Limb (tissue), 2 donors: Measurements from ENCODE around the gene DIP2B.

Source experiments
- DNase-seq, 2 donors: peaks; one replicate each; pipeline ENCODE4 v3.0.0-alpha.2; 2016; ENCODE audit errors: extremely low spot score in 2 of 2

DIP2B gene

GRCh38 chr12:50574601-50575348 is 70.0 kb downstream of the DIP2B start:
- DNase-seq, result no peak

GRCh38 chr12:50579757-50580267 is 75.0 kb downstream of the DIP2B start:
- no peak for DNase-seq

GRCh38 chr12:50580436-50580835 is 75.7 kb downstream of the DIP2B start:
- DNase-seq, result no peak

GRCh38 chr12:50581226-50582184 is 76.7 kb downstream of the DIP2B start:
- DNase-seq, result no peak

- no peak for DNase-seq
Observed at GRCh38 chr12:50584135-50584534, 79.3 kb downstream of the DIP2B start.

- DNase-seq, result no peak
Observed at GRCh38 chr12:50589650-50590435, 85.1 kb downstream of the DIP2B start.

- no peak for DNase-seq
Observed at GRCh38 chr12:50590869-50591268, 86.1 kb downstream of the DIP2B start.

- no peak for DNase-seq
Observed at GRCh38 chr12:50595667-50596066, 90.9 kb downstream of the DIP2B start.

GRCh38 chr12:50597200-50598195 is 92.7 kb downstream of the DIP2B start:
- no peak for DNase-seq

GRCh38 chr12:50598321-50598862 is 93.6 kb downstream of the DIP2B start:
- no peak for DNase-seq

- no peak for DNase-seq
Observed at GRCh38 chr12:50599366-50600095, 94.7 kb downstream of the DIP2B start.

- no peak for DNase-seq
Observed at GRCh38 chr12:50600364-50600763, 95.6 kb downstream of the DIP2B start.

- DNase-seq, result no peak
Observed at GRCh38 chr12:50603817-50604639, 99.2 kb downstream of the DIP2B start.

GRCh38 chr12:50604640-50604920 is 99.8 kb downstream of the DIP2B start:
- no peak for DNase-seq

GRCh38 chr12:50606675-50607375 is 102.0 kb downstream of the DIP2B start:
- no peak for DNase-seq

- no peak for DNase-seq
Observed at GRCh38 chr12:50609292-50609874, 104.6 kb downstream of the DIP2B start.

- no peak for DNase-seq
Observed at GRCh38 chr12:50610171-50610570, 105.4 kb downstream of the DIP2B start.
